HUES48 (cell line): ENCODE results near the gene GSG1.

Experiments
- H3K27ac ChIP-seq: one replicate; pipeline ENCODE4 v1.7.0; 2013; ENCODE audit warnings: low read depth, low read length, inconsistent platforms
- H3K27me3 ChIP-seq: 2 replicates; pipeline ENCODE4 v1.6.1; 2013; ENCODE audit warnings: mild to moderate bottlenecking, low read length; ENCODE audit not compliant: control insufficient read depth, insufficient read depth
- H3K36me3 ChIP-seq: 2 replicates; pipeline ENCODE4 v1.6.1; 2013; ENCODE audit warnings: low read length; ENCODE audit not compliant: control insufficient read depth, insufficient read depth
- H3K4me1 ChIP-seq: 2 replicates; pipeline ENCODE4 v1.6.1; 2013; ENCODE audit warnings: mild to moderate bottlenecking, low read length; ENCODE audit not compliant: control insufficient read depth, insufficient read depth
- H3K4me3 ChIP-seq: 2 replicates; pipeline ENCODE4 v1.5.1; 2013; ENCODE audit warnings: mild to moderate bottlenecking, low read depth, low read length
- H3K9ac ChIP-seq: 2 replicates; pipeline ENCODE4 v1.6.1; 2013; ENCODE audit warnings: mild to moderate bottlenecking, low read depth, low read length, moderate library complexity
- H3K9me3 ChIP-seq: 2 replicates; pipeline ENCODE4 v1.6.1; 2013; ENCODE audit warnings: low read length; ENCODE audit not compliant: control insufficient read depth, insufficient read depth

Gene GSG1

DNA sequence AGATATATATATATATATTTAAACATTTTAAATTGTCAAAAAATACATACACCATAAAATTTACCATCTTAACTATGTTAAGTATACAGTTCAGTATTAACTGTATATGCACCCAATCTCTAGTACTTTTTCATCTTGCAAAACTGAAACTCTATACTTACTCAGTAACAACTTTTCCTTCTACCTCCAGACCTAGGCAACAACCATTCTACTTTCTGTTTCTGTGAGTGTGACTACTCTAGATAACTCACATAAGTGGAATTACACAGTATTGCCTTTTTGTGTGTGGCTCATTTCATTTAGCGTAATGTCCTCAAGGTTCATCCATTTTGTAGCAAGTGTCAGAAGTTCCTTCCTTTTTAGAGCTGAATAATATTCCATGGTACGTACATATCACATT lies 51.0 kb downstream of the GSG1 start:
- H3K4me1 ChIP-seq, result peaks cover 15% of the 10 kb centered on the region
- peaks cover 17% of the 10 kb centered on the region for H3K9me3 ChIP-seq
- H3K4me3 ChIP-seq, result no peak overlapping the region
- peaks cover 7% of the 10 kb centered on the region; the same call in 1 of the 2 replicates for H3K36me3 ChIP-seq
- H3K27me3 ChIP-seq, result no peaks in the 10 kb centered on the region
- H3K9ac ChIP-seq, result no peak overlapping the region
- H3K27ac ChIP-seq, result no peak overlapping the region

DNA sequence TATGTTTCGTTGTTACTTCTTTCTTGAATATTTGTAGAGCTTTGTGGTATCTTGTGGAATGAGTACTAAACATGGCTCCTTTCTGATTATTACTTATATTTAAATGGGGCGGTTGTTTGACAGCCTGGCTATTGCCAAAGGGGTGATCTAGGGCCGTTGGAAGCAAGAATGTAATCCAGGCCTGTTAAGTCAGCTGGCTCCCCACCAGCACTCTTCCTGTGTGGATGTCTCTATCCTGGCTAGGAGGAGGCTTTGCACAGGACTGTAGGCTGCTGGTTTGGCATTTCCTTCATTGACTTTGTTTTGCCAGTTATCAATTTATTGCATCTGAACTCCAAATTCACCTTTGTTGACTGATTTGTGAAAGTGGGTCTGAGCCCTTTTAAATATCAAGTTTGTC lies 53.7 kb downstream of the GSG1 start:
- H3K4me1 ChIP-seq, result peaks cover 20% of the 10 kb centered on the region
- no peak overlapping the region for H3K27ac ChIP-seq
- H3K9me3 ChIP-seq, result peaks cover 17% of the 10 kb centered on the region
- no peaks in the 10 kb centered on the region for H3K36me3 ChIP-seq
- H3K4me3 ChIP-seq, result no peak overlapping the region
- H3K27me3 ChIP-seq, result no peaks in the 10 kb centered on the region
- H3K9ac ChIP-seq, result no peak overlapping the region

DNA sequence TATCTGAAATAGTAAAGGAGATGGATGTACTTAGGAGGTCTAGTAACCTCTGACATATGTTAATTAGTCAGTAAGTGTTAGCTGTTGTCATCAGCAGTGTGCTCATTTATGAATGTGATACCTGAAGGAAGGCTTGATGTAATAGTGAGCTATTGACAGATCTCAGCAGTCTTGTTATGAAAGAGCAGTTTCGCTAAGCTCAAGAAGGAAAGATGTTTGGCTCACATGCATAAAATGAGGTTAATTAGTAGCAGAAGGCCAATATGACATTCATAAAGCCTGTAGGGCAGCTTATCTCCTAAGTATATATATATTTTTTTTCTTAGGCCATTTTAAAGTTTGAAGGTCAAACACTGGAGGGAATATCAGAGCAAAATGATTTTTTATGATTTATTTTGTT lies 56.5 kb downstream of the GSG1 start:
- Histone ChIP-seq H3K4me1 (peaks cover 21% of the 10 kb centered on the region), H3K36me3 (no peaks in the 10 kb centered on the region), H3K4me3 (no peak overlapping the region), H3K9ac (no peak overlapping the region), H3K27me3 (0 out of 2 replicates have a peak, but pooled peaks cover 5% of the 10 kb centered on the region), H3K27ac (no peak overlapping the region), H3K9me3 (no peaks in the 10 kb centered on the region)

DNA sequence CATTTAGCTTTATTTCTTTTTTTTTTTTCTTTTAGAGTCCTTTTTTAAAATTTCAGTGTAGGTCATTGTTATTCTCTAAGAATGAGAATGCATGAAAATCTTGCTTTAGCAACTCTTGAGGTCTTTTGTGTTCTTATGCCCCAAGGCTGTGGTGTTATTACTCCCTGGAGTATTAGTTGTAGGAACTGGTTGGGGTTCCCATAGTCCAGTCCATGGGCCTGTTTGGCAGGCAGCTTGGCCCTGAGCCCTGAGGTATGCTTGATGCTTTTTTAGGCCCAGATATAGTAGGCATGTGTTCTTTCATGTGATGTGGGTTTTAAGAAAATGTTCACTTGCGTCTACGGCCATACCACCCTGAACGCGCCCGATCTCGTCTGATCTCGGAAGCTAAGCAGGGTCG lies 57.7 kb downstream of the GSG1 start:
- Histone ChIP-seq H3K4me3 (no peak overlapping the region), H3K36me3 (no peaks in the 10 kb centered on the region), H3K4me1 (peaks cover 21% of the 10 kb centered on the region), H3K27me3 (0 out of 2 replicates have a peak, but pooled peaks cover 5% of the 10 kb centered on the region), H3K9me3 (no peaks in the 10 kb centered on the region), H3K27ac (no peak overlapping the region), H3K9ac (no peak overlapping the region)

DNA sequence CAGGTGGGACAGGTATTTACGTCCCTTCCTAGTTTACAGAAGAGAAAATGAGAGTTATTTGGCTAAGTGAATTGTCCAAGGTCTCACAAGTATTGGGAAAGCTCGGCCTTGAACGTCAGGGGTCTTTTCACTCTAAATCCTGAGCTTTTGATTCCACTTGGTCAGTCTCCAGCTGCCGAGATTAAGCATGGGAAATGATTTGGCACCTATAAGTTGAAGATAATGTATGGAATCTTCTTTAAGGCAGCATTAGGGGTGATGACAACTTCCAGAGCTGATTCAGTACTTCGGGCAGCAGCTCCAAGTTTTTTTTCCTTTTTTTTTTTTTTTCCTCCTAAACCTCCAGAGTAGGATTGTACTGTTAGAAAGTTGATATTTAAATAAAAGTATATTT lies 58.6 kb downstream of the GSG1 start:
- Histone ChIP-seq H3K9me3 (no peaks in the 10 kb centered on the region), H3K4me3 (peak overlapping the region; percentile 81), H3K9ac (no peak overlapping the region), H3K36me3 (no peaks in the 10 kb centered on the region), H3K4me1 (peaks cover 16% of the 10 kb centered on the region), H3K27me3 (0 out of 2 replicates have a peak, but pooled peaks cover 5% of the 10 kb centered on the region), H3K27ac (no peak overlapping the region)

DNA sequence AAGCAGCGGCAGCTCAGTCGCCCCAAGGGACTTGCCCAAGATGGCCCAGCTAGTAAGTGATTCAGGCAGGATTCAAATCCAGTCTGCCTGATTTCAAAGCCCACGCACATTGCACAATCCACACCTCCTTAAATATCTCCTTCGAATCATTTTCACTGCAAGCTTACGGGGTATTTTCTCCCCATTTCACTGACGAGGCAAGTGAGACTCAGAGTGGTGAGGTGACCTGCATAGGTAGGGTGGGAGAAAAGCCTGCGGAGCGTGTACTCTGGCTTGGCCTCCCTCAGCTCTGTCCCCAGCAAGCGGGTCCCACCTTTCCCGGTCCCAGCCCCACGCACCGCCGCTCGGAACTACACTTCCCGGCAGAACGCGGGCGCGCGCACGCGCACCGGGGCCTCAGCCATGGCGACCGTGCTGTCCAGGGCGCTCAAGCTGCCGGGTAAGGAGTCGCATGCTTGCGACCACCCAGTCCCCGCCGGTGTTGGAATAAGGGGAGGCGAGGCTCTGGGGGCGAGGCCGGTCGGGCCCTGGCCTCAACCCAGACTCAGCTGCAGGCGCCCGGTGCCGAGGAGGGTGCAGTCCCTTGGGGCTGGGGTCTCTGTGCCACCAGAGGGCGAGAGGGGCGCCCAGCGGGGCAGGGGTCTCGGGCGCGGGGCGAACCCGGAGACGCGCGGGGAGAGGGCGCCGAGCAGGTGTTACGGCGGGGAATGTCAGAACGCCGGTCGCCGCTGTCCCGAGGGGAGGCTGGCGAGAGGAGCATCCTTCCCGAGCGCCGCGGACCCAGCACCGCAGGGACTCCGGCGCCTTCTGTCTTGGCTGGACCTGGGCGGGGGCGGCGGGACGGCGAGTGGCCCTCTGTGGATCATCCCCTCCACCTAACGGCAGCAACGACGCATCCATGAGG lies 59.2 kb downstream of the GSG1 start, which contains the start of gene FAM234B:
Gene FAM234B, plus strand, starts transcription at position 380 of the 904 bp plus-strand sequence. Its CDS starts 23 bp downstream, at position 403.
- Histone ChIP-seq H3K9ac (peak within 1 kb of the TSS; percentile 32; the same call in 1 of the 2 replicates), H3K9me3 (no peaks in the 10 kb centered on the region), H3K4me1 (peaks cover 12% of the 10 kb centered on the region), H3K27me3 (0 out of 2 replicates have a peak, but pooled peaks cover 5% of the 10 kb centered on the region), H3K36me3 (no peaks in the 10 kb centered on the region), H3K4me3 (peak within 1 kb of the TSS; percentile 81), H3K27ac (no peak within 1 kb of the TSS)

DNA sequence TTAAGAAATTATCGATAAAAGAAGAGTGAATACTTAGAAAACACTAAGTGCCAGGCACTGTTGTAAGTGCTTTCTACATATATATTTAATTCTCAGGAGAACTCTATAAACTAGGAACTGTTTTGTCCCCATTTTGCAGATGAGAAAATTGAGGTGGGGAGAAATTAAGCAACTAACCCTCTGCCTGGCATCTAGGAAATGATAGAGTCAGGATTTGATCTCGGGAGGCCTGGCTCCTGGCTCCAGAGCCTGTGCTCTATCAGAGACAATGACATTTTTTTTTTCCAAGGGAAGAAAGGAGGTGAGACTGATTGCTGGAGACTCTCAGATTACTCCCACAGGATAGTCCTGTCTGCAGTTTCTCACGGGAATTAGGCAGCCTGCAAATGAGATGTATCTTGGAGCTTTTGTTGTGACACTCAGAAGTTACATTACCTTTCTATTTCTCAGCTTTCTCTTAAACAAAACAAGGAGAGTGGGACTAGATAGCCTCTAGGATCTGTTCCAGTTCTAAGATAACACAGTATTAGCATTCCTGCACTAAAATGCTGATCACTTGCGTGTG lies 60.7 kb downstream of the GSG1 start:
- H3K4me3 ChIP-seq, result no peak overlapping the region
- 0 out of 2 replicates have a peak, but pooled peaks cover 5% of the 10 kb centered on the region for H3K27me3 ChIP-seq
- H3K4me1 ChIP-seq, result peaks cover 12% of the 10 kb centered on the region
- H3K9ac ChIP-seq, result no peak overlapping the region
- no peaks in the 10 kb centered on the region for H3K36me3 ChIP-seq
- H3K27ac ChIP-seq, result no peak overlapping the region
- H3K9me3 ChIP-seq, result no peaks in the 10 kb centered on the region

DNA sequence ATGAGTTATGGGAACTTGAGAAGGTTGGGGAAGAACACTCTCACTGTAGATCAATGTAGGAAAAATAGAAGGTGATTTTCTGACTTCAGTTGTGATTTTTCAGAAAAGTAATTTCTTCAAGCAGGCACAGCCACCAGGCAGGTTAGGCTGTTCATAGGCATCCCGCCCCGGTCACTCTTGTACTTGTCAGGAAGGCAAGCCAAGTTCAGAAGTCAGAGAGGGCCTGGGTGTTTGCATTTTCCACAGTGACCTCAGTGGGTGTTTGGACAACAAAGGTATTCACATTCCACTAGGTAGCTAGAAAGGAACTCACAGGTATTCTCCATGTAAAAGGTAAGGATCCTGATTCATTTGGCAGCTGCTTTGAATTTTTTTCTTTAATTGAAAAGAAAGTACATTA lies 62.2 kb downstream of the GSG1 start:
- H3K36me3 ChIP-seq, result no peaks in the 10 kb centered on the region
- H3K9ac ChIP-seq, result no peak overlapping the region
- H3K9me3 ChIP-seq, result no peaks in the 10 kb centered on the region
- no peak overlapping the region for H3K4me3 ChIP-seq
- H3K4me1 ChIP-seq, result peaks cover 12% of the 10 kb centered on the region
- H3K27ac ChIP-seq, result no peak overlapping the region
- H3K27me3 ChIP-seq, result 0 out of 2 replicates have a peak, but pooled peaks cover 5% of the 10 kb centered on the region

DNA sequence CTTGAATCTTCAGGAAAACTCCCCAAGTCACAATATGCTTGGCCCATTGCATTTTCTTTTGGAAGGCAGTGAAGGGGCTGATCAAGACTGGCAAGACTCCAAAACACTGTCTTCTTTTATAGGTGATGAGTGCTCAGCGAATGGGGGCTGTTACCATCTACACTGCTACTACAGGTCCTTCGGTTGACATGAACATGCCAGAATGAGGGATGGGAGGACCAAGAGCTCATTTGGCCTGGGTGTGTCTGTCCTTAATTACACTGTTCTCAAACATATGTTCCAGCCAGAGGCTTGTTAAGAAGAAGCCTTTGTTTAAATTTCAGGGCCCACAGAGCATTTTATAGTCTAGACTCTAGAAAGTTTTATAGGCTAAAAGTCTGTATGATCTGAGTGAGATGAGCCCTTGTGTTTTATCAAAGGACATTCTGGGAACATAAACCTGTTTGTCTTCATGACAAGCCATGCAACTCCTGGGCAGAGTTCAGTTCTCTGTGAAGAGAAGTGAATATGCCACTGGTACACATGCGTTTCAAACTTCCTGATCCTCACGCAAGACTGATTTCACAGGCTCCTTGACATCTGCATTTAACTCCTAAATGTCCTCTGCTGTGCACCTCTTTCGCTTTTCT lies 64.0 kb downstream of the GSG1 start:
- no peak overlapping the region for H3K27ac ChIP-seq
- H3K9ac ChIP-seq, result no peak overlapping the region
- H3K36me3 ChIP-seq, result no peaks in the 10 kb centered on the region
- H3K4me1 ChIP-seq, result no peaks in the 10 kb centered on the region; the same call in 1 of the 2 replicates
- no peak overlapping the region for H3K4me3 ChIP-seq
- H3K9me3 ChIP-seq, result no peaks in the 10 kb centered on the region
- H3K27me3 ChIP-seq, result 0 out of 2 replicates have a peak, but pooled peaks cover 5% of the 10 kb centered on the region

DNA sequence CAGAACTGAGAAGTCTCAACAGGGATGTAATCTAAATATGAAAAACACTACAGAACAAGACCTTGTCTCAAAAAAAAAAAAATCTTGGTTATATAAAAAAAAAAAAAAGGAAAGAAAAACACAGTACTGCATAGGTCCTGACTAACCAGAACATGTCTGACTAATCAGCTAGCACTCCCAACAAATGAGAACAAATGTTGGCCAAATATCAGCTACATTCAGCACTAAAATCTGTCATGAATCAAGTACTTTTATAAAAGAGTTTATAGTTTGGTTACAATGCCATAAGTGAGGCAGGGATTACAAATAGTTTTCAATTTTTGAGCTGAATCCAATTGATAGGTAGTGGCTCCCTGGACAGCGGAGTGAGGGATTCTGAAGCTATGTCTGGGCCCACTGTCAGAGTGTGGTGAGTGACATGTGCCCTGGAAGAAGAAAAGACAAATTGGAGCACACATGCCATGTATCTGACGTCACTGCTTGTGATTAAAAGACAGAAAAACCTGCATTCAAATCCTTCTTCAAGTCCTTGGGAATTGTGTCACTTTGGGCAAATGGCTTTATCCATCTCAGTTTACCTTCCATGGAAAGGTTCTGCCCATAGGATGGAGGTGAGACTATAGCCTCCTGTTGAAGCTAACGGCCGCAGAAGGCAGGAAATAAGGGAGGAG lies 64.8 kb downstream of the GSG1 start:
- H3K4me1 ChIP-seq, result no peaks in the 10 kb centered on the region
- no peak overlapping the region for H3K27ac ChIP-seq

More for the DNA sequence above, 64.8 kb downstream of the GSG1 start:
- Histone ChIP-seq H3K36me3 (no peaks in the 10 kb centered on the region), H3K9me3 (no peaks in the 10 kb centered on the region), H3K9ac (no peak overlapping the region), H3K27me3 (0 out of 2 replicates have a peak, but pooled peaks cover 2% of the 10 kb centered on the region), H3K4me3 (no peak overlapping the region)
